Measurements from ENCODE around the gene GNGT1.

GRCh38 chr7:93948873-93949272 is 42.5 kb downstream of the GNGT1 start:
- TF ChIP-seq ZSCAN31 (CRISPR knock-in tag; IDR thresholded peaks at IDR 0.05; ENCODE audit: low read depth) = no peak
- TF ChIP-seq AKNA (CRISPR knock-in tag; IDR thresholded peaks at IDR 0.05; ENCODE audit: borderline replicate concordance) = no peak
- TF ChIP-seq CTCF (CRISPR knock-in tag; IDR thresholded peaks at IDR 0.05) = no peak
- no peak for TF ChIP-seq TCF7L2 (IDR thresholded peaks at IDR 0.05; ENCODE audit: low read depth, low read length)
- no peak for TF ChIP-seq RAD21 (CRISPR knock-in tag; IDR thresholded peaks at IDR 0.05)
- TF ChIP-seq ZNF530 (CRISPR knock-in tag; IDR thresholded peaks at IDR 0.05; ENCODE audit: low read depth) = no peak
- TF ChIP-seq PRDM10 (CRISPR knock-in tag; IDR thresholded peaks at IDR 0.05; ENCODE audit: low read depth) = no peak
- TF ChIP-seq FOXK1 (CRISPR knock-in tag; IDR thresholded peaks at IDR 0.05; ENCODE audit: borderline replicate concordance, low read depth) = no peak
- no peak for TF ChIP-seq POLR2AphosphoS5 (IDR thresholded peaks at IDR 0.05; ENCODE audit: low read depth, low read length)
- no peak for TF ChIP-seq FOXA1 (IDR thresholded peaks at IDR 0.05)
- TF ChIP-seq FOXA1 (CRISPR knock-in tag; IDR thresholded peaks at IDR 0.05) = no peak
- TF ChIP-seq HNF4G (IDR thresholded peaks at IDR 0.05; ENCODE audit: borderline replicate concordance, low read depth, low read length) = no peak
- TF ChIP-seq HNF4G (CRISPR knock-in tag; IDR thresholded peaks at IDR 0.05; ENCODE audit: borderline replicate concordance, low read depth) = no peak
- no peak for TF ChIP-seq ZSCAN30 (CRISPR knock-in tag; IDR thresholded peaks at IDR 0.05)
- TF ChIP-seq ZNF318 (CRISPR knock-in tag; IDR thresholded peaks at IDR 0.05) = no peak

Data from HepG2 (cell line).